Heart left ventricle (tissue), 16 donors: ENCODE results near the gene CHRM2. TPM values are rescaled to one million over a fixed set of nuclear protein-coding genes. Genes with fewer than 3 reads are reported as not detected.

ENCODE experiments used
- ATAC-seq, 4 donors: fragments of 200-7000 bp; cut with Tn5 transposase; one replicate each; pipeline ENCODE4 v1.9.1; 2020 to 2022; ENCODE audit warnings: moderate library complexity in 4 of 4, mild to moderate bottlenecking in 3 of 4, moderate number of reproducible peaks in 1 of 4
- DNase-seq, 5 donors: peaks; one replicate each; pipeline ENCODE4 v3.0.0-alpha.2; 2020
- H3K27ac ChIP-seq, 12 donors: fragments of 200-600 bp; sonication (generic) in 4 of 12; one replicate each; pipeline versions ENCODE4 v1.5.0 to v1.8.0; 2016 to 2022; ENCODE audit warnings: mild to moderate bottlenecking in 2 of 12
- H3K27me3 ChIP-seq, 9 donors: fragments of 200-600 bp; sonication (generic) in 2 of 9; one replicate each; pipeline versions ENCODE4 v1.5.1 to v1.8.0; 2016 to 2022; ENCODE audit warnings: mild to moderate bottlenecking in 3 of 9
- H3K36me3 ChIP-seq, 9 donors: fragments of 200-600 bp; sonication (generic) in 2 of 9; one replicate each; pipeline versions ENCODE4 v1.5.0 to v1.8.0; 2018 to 2022; ENCODE audit warnings: mild to moderate bottlenecking in 2 of 9
- H3K4me1 ChIP-seq, 12 donors: fragments of 200-600 bp; sonication (generic) in 4 of 12; one replicate each; pipeline versions ENCODE4 v1.5.0 to v1.8.0; 2016 to 2022; ENCODE audit warnings: mild to moderate bottlenecking in 3 of 12
- H3K4me3 ChIP-seq, 12 donors: fragments of 200-600 bp; sonication (generic) in 4 of 12; one replicate each; pipeline versions ENCODE4 v1.5.0 to v1.8.0; 2017 to 2022; ENCODE audit warnings: mild to moderate bottlenecking in 9 of 12, moderate library complexity in 4 of 12
- H3K9me3 ChIP-seq, 12 donors: fragments of 200-600 bp; sonication (generic) in 4 of 12; one replicate each; pipeline versions ENCODE4 v1.5.0 to v1.8.0; 2016 to 2022; ENCODE audit warnings: mild to moderate bottlenecking in 1 of 12
- POLR2A ChIP-seq, 2 donors: fragments of 450-650 bp; IDR thresholded peaks; one replicate each; pipeline ENCODE4 v1.6.1; 2017; ENCODE audit warnings: antibody characterized with exemption in 2 of 2, mild to moderate bottlenecking in 2 of 2, moderate library complexity in 2 of 2
- WGBS, 4 donors: extraction: QIAGEN DNeasy Blood & Tissue Kit in 2 of 4; methylation state at CpG; one replicate each; pipeline versions ENCODE4 v1.1.5 to v1.1.7; 2013 to 2018; 5-methylcytosine and 5-hydroxymethylcytosine counted together
- intact Hi-C, 10 donors: fragments of 100-400 bp; cut with DNase I; formaldehyde crosslinking; loops; one replicate each; pipeline versions ENCODE4 v1.11.1 to v1.14.2; 2022
- polyA plus RNA-seq, 2 donors: library from polyadenylated mRNA; stranded (reverse); fragments of 200-250 nt; gene quantifications; one replicate each; pipeline ENCODE4 v1.2.3, GENCODE V29; 2013
- total RNA-seq, 9 donors: library from RNA; depleted of rRNA in 2 of 9; stranded (reverse); fragments of >200 nt in 2 of 9; fragmentation: NEBNext Ultra II Directional in 3 of 9; extraction: Animal tissue kit (Norgen Biotek cat#: 25700) in 3 of 9; gene quantifications; one replicate each; pipeline versions ENCODE4 v1.1.0 to v1.2.4, GENCODE V29; 2016 to 2023
- TF ChIP-seq, protein P1 (sequence below), 12 donors: fragments of 200-600 bp; sonication (generic) in 4 of 12; IDR thresholded peaks; one replicate each; pipeline versions ENCODE4 v1.5.0 to v1.8.0; 2018 to 2022; ENCODE audit warnings: antibody characterized with exemption in 12 of 12, mild to moderate bottlenecking in 5 of 12
- donor health status: ischemic (EF 13 %, LVEDD 7.1; RV severe dilation, severe dysfunction).
- donor health status: healthy with polysubstance abuse.
- donor health status: DM: no; HTN: yes; CAD: no.
- donor health status: DM: no; HTN: no; CAD: no.
- donor health status: ischemic (EF 25% LVEDD 6.9; RV normal size, moderate dysfunction).
- donor health status: ischemic (EF 25% LVEDD 5.7; RV mildly dilated, moderate dysfunction).
- donor health status: healthy.
- donor health status: DM: yes; HTN: yes; CAD: no.
- donor health status: ischemic (EF 35%, LVEDD 5.7; RV mildly dilated, moderate dysfunction).
- donor health status: nonischemic (EF 11% LVEDD 7.7; RV severe dilation, severe dysfunction).
- donor health status: DM: yes; HTN: yes; CAD: no.
- donor health status: PGD.
- donor health status: ischemic (EF 29% LVEDD 5.4; RV normal size, mild dysfunction).
- donor health status: nonischemic (EF 23%, LVEDD 6.1; RV moderate dilation, normal function).

CHRM2 gene
- total and polyA plus RNA-seq, 11 donors: 22.2 to 124 (median 51.2) TPM

DNA sequence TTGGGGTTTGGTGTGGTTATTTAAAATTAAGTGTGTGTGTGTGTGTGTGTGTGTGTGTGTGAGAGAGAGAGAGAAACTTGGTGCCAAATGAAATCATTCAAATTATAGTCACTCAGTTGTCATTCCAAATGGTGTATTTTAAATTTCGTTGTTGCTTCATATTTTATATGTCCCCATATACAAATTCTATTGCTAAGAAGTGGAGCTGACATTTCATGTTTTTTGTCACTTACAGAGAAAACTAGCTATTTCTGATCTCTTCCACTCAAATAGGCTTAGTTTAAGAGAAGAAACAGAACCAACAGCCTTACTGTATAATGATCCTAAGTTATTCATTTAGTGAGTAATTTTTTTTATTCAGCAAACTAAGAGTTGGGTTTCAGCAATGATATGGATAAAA is 42.3 kb downstream of the CHRM2 start:
- H3K27ac ChIP-seq: no peak overlapping the region
- H3K9me3 ChIP-seq: no peaks in the 10 kb centered on the region
- H3K27me3 ChIP-seq: no peaks in the 10 kb centered on the region
- no peak overlapping the region for H3K4me3 ChIP-seq
- TF ChIP-seq POLR2A (IDR thresholded peaks at IDR 0.05): no peak
- TF ChIP-seq, protein P1, sequence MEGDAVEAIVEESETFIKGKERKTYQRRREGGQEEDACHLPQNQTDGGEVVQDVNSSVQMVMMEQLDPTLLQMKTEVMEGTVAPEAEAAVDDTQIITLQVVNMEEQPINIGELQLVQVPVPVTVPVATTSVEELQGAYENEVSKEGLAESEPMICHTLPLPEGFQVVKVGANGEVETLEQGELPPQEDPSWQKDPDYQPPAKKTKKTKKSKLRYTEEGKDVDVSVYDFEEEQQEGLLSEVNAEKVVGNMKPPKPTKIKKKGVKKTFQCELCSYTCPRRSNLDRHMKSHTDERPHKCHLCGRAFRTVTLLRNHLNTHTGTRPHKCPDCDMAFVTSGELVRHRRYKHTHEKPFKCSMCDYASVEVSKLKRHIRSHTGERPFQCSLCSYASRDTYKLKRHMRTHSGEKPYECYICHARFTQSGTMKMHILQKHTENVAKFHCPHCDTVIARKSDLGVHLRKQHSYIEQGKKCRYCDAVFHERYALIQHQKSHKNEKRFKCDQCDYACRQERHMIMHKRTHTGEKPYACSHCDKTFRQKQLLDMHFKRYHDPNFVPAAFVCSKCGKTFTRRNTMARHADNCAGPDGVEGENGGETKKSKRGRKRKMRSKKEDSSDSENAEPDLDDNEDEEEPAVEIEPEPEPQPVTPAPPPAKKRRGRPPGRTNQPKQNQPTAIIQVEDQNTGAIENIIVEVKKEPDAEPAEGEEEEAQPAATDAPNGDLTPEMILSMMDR (IDR thresholded peaks at IDR 0.05): no peak
- ATAC-seq (no peak), DNase-seq (no peak)
- intact Hi-C loops: loop anchor here in 1 of 10 donors (5.0 kb wide), 1 partner anchor 38 kb away; no protein-coding TSS in a partner anchor
- WGBS, 4 donors: 64 to 75% (median 70%) methylated on average over 1 of the region's 1 CpG
- H3K4me1 ChIP-seq: peaks cover 0 to 7% (median 0%) of the 10 kb centered on the region in 12 donors
- no peaks in the 10 kb centered on the region for H3K36me3 ChIP-seq

DNA sequence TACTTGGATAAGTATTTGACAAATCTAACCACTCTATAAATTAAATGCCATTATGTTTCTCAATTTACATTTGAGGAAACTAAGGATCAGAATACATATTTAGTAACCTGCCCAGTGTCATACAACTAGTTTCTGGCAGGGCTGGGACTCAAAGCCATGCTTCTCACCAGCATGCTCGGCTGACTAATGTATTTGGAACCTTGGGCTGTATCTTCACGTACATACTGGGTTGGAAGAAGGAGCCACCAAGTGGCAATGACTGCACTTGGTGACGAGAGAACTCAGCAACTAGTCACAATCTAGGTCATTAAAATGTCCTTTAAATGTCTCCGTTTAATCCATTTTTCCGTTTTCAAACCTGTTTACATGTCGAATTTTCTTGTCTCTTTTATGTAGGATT is 42.9 kb downstream of the CHRM2 start:
- Histone ChIP-seq H3K4me1 (peaks cover 0 to 7% (median 0%) of the 10 kb centered on the region in 12 donors), H3K36me3 (no peaks in the 10 kb centered on the region), H3K27me3 (no peaks in the 10 kb centered on the region), H3K27ac (no peak overlapping the region), H3K4me3 (no peak overlapping the region), H3K9me3 (no peaks in the 10 kb centered on the region)
- intact Hi-C loops: loop anchor here in 1 of 10 donors (5.0 kb wide), 1 partner anchor 39 kb away; no protein-coding TSS in a partner anchor
- peak; percentile 56 to 89 (median 76) for ATAC-seq
- peak in 1 of 5 donors; percentile 33 for DNase-seq
- TF ChIP-seq, protein P1 (IDR thresholded peaks at IDR 0.05): peak in 3 of 12 donors; percentile 7 to 17 (median 9)
- TF ChIP-seq POLR2A (IDR thresholded peaks at IDR 0.05): no peak
- 58 to 66% (median 61%) methylated on average over 6 of the region's 6 CpGs for WGBS, 4 donors

DNA sequence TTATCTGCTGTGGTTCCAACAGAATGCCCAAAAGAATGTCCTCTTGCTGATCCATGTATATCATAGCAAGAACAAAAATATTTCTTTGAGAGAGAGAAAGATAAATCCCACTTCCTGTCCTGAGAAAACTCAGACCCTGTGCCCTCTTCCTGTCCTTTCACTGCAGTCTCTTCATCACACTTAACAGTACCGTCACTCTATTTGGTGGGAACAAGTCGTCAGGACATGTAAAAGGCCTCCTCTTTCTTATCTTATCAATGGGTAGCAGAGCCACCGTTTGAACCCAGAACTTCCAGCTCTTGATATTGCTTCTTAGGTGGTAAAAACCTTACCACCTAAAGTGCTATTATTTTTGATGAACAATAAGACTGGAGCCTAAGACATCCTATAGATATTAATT is 43.9 kb downstream of the CHRM2 start:
- no peak overlapping the region for H3K4me3 ChIP-seq
- H3K36me3 ChIP-seq: no peaks in the 10 kb centered on the region
- ATAC-seq: peak in 1 of 4 donors; percentile 54
- intact Hi-C loops: loop anchor here in 1 of 10 donors (5.0 kb wide), 1 partner anchor 40 kb away; no protein-coding TSS in a partner anchor
- DNase-seq: no peak
- TF ChIP-seq POLR2A (IDR thresholded peaks at IDR 0.05): no peak
- TF ChIP-seq, protein P1 (IDR thresholded peaks at IDR 0.05): no peak
- no peaks in the 10 kb centered on the region for H3K9me3 ChIP-seq
- H3K27ac ChIP-seq: no peak overlapping the region
- peaks cover 0 to 7% (median 0%) of the 10 kb centered on the region in 12 donors for H3K4me1 ChIP-seq
- WGBS, 4 donors: 12 to 18% (median 16%) methylated on average over 3 of the region's 3 CpGs
- no peaks in the 10 kb centered on the region for H3K27me3 ChIP-seq

DNA sequence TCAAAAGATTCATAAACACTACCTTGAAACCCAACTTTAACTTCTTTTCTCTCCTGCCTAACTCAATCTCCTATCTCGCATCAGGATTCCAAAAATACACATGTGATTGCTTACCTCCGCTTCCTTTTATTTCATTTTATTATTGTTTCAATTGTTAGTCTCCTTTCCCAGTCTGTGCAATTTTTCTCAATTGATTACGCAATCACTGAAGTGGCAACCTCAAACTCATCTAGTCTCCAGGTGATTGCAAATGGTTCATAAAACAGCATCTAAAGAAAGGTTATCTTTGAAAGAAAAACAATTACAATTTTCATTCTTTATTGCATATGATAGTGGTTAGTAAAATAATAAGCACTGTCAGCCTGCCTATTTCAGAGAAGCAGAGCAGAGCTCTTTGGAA is 45.6 kb downstream of the CHRM2 start:
- DNase-seq (no peak), ATAC-seq (no peak)
- WGBS, 4 donors: 75 to 84% (median 79%) methylated on average over 3 of the region's 3 CpGs
- intact Hi-C loops: loop anchor here in 1 of 10 donors (5.0 kb wide), 1 partner anchor 42 kb away; no protein-coding TSS in a partner anchor
- Histone ChIP-seq H3K27me3 (no peaks in the 10 kb centered on the region), H3K4me3 (no peak overlapping the region), H3K36me3 (no peaks in the 10 kb centered on the region), H3K27ac (no peak overlapping the region), H3K9me3 (no peaks in the 10 kb centered on the region), H3K4me1 (peaks cover 0 to 7% (median 0%) of the 10 kb centered on the region in 12 donors)
- no peak for TF ChIP-seq POLR2A (IDR thresholded peaks at IDR 0.05)
- TF ChIP-seq, protein P1 (IDR thresholded peaks at IDR 0.05): no peak
